ENCODE results near the gene PSAPL1.

The PSAPL1 gene

GRCh38 chr4:7392438-7393421 is 42.0 kb downstream of the PSAPL1 start:
- no peak for DNase-seq
- no peak overlapping the region for H3K27ac ChIP-seq (ENCODE audit: insufficient read depth, low read length, poor library complexity, severe bottlenecking)
- H3K9me3 ChIP-seq (ENCODE audit: control insufficient read depth, low read length): no peaks in the 10 kb centered on the region
- no peaks in the 10 kb centered on the region for H3K36me3 ChIP-seq (ENCODE audit: control insufficient read depth, insufficient read depth, low read length)
- H3K4me3 ChIP-seq (ENCODE audit: insufficient read depth, low read depth, low read length, poor library complexity, severe bottlenecking): no peak overlapping the region
- no peaks in the 10 kb centered on the region for H3K4me1 ChIP-seq (ENCODE audit: control insufficient read depth, insufficient read depth, low read length, poor library complexity, severe bottlenecking)
- H3K27me3 ChIP-seq (replicated peaks; ENCODE audit: control insufficient read depth, insufficient read depth, low read length, poor library complexity, severe bottlenecking): no peaks in the 10 kb centered on the region

GRCh38 chr4:7391637-7392437 is 42.9 kb downstream of the PSAPL1 start:
- DNase-seq: no peak
- Histone ChIP-seq H3K4me1 (ENCODE audit: control insufficient read depth, insufficient read depth, low read length, poor library complexity, severe bottlenecking) (no peaks in the 10 kb centered on the region), H3K9me3 (ENCODE audit: control insufficient read depth, low read length) (no peaks in the 10 kb centered on the region), H3K36me3 (ENCODE audit: control insufficient read depth, insufficient read depth, low read length) (no peaks in the 10 kb centered on the region), H3K27ac (ENCODE audit: insufficient read depth, low read length, poor library complexity, severe bottlenecking) (no peak overlapping the region), H3K4me3 (ENCODE audit: insufficient read depth, low read depth, low read length, poor library complexity, severe bottlenecking) (no peak overlapping the region), H3K27me3 (replicated peaks; ENCODE audit: control insufficient read depth, insufficient read depth, low read length, poor library complexity, severe bottlenecking) (no peaks in the 10 kb centered on the region)

GRCh38 chr4:7390906-7391636 is 43.7 kb downstream of the PSAPL1 start:
- no peak for DNase-seq
- no peak overlapping the region for H3K27ac ChIP-seq (ENCODE audit: insufficient read depth, low read length, poor library complexity, severe bottlenecking)
- H3K27me3 ChIP-seq (replicated peaks; ENCODE audit: control insufficient read depth, insufficient read depth, low read length, poor library complexity, severe bottlenecking): no peaks in the 10 kb centered on the region
- no peak overlapping the region for H3K4me3 ChIP-seq (ENCODE audit: insufficient read depth, low read depth, low read length, poor library complexity, severe bottlenecking)
- H3K36me3 ChIP-seq (ENCODE audit: control insufficient read depth, insufficient read depth, low read length): no peaks in the 10 kb centered on the region
- no peaks in the 10 kb centered on the region for H3K4me1 ChIP-seq (ENCODE audit: control insufficient read depth, insufficient read depth, low read length, poor library complexity, severe bottlenecking)
- H3K9me3 ChIP-seq (ENCODE audit: control insufficient read depth, low read length): no peaks in the 10 kb centered on the region

GRCh38 chr4:7390336-7390735 is 44.4 kb downstream of the PSAPL1 start:
- Histone ChIP-seq H3K27ac (ENCODE audit: insufficient read depth, low read length, poor library complexity, severe bottlenecking) (no peak overlapping the region), H3K27me3 (replicated peaks; ENCODE audit: control insufficient read depth, insufficient read depth, low read length, poor library complexity, severe bottlenecking) (no peaks in the 10 kb centered on the region), H3K4me3 (ENCODE audit: insufficient read depth, low read depth, low read length, poor library complexity, severe bottlenecking) (no peak overlapping the region), H3K36me3 (ENCODE audit: control insufficient read depth, insufficient read depth, low read length) (no peaks in the 10 kb centered on the region), H3K4me1 (ENCODE audit: control insufficient read depth, insufficient read depth, low read length, poor library complexity, severe bottlenecking) (no peaks in the 10 kb centered on the region), H3K9me3 (ENCODE audit: control insufficient read depth, low read length) (no peaks in the 10 kb centered on the region)
- DNase-seq: no peak

- DNase-seq: no peak
- no peak overlapping the region for H3K4me3 ChIP-seq (ENCODE audit: insufficient read depth, low read depth, low read length, poor library complexity, severe bottlenecking)
- H3K27me3 ChIP-seq (replicated peaks; ENCODE audit: control insufficient read depth, insufficient read depth, low read length, poor library complexity, severe bottlenecking): no peaks in the 10 kb centered on the region
- H3K36me3 ChIP-seq (ENCODE audit: control insufficient read depth, insufficient read depth, low read length): no peaks in the 10 kb centered on the region
- H3K4me1 ChIP-seq (ENCODE audit: control insufficient read depth, insufficient read depth, low read length, poor library complexity, severe bottlenecking): no peaks in the 10 kb centered on the region
- no peak overlapping the region for H3K27ac ChIP-seq (ENCODE audit: insufficient read depth, low read length, poor library complexity, severe bottlenecking)
- no peaks in the 10 kb centered on the region for H3K9me3 ChIP-seq (ENCODE audit: control insufficient read depth, low read length)
These were observed 45.0 kb downstream of the PSAPL1 start for GRCh38 chr4:7389719-7390118.

GRCh38 chr4:7389101-7389701 is 45.5 kb downstream of the PSAPL1 start:
- Histone ChIP-seq H3K27me3 (replicated peaks; ENCODE audit: control insufficient read depth, insufficient read depth, low read length, poor library complexity, severe bottlenecking) (no peaks in the 10 kb centered on the region), H3K9me3 (ENCODE audit: control insufficient read depth, low read length) (no peaks in the 10 kb centered on the region)

GRCh38 chr4:7388627-7389026 is 46.1 kb downstream of the PSAPL1 start:
- Histone ChIP-seq H3K36me3 (ENCODE audit: control insufficient read depth, insufficient read depth, low read length) (no peaks in the 10 kb centered on the region), H3K4me1 (ENCODE audit: control insufficient read depth, insufficient read depth, low read length, poor library complexity, severe bottlenecking) (no peaks in the 10 kb centered on the region), H3K27ac (ENCODE audit: insufficient read depth, low read length, poor library complexity, severe bottlenecking) (no peak overlapping the region), H3K27me3 (replicated peaks; ENCODE audit: control insufficient read depth, insufficient read depth, low read length, poor library complexity, severe bottlenecking) (no peaks in the 10 kb centered on the region), H3K4me3 (ENCODE audit: insufficient read depth, low read depth, low read length, poor library complexity, severe bottlenecking) (no peak overlapping the region), H3K9me3 (ENCODE audit: control insufficient read depth, low read length) (no peaks in the 10 kb centered on the region)
- no peak for DNase-seq

More at GRCh38 chr4:7389101-7389701, 45.5 kb downstream of the PSAPL1 start:
- Histone ChIP-seq H3K27ac (ENCODE audit: insufficient read depth, low read length, poor library complexity, severe bottlenecking) (no peak overlapping the region), H3K36me3 (ENCODE audit: control insufficient read depth, insufficient read depth, low read length) (no peaks in the 10 kb centered on the region), H3K4me3 (ENCODE audit: insufficient read depth, low read depth, low read length, poor library complexity, severe bottlenecking) (no peak overlapping the region), H3K4me1 (ENCODE audit: control insufficient read depth, insufficient read depth, low read length, poor library complexity, severe bottlenecking) (no peaks in the 10 kb centered on the region)
- no peak for DNase-seq

GRCh38 chr4:7387925-7388324 is 46.8 kb downstream of the PSAPL1 start:
- Histone ChIP-seq H3K9me3 (ENCODE audit: control insufficient read depth, low read length) (no peaks in the 10 kb centered on the region), H3K27ac (ENCODE audit: insufficient read depth, low read length, poor library complexity, severe bottlenecking) (no peak overlapping the region), H3K4me3 (ENCODE audit: insufficient read depth, low read depth, low read length, poor library complexity, severe bottlenecking) (no peak overlapping the region), H3K27me3 (replicated peaks; ENCODE audit: control insufficient read depth, insufficient read depth, low read length, poor library complexity, severe bottlenecking) (no peaks in the 10 kb centered on the region), H3K36me3 (ENCODE audit: control insufficient read depth, insufficient read depth, low read length) (no peaks in the 10 kb centered on the region), H3K4me1 (ENCODE audit: control insufficient read depth, insufficient read depth, low read length, poor library complexity, severe bottlenecking) (no peaks in the 10 kb centered on the region)
- no peak for DNase-seq

GRCh38 chr4:7384929-7385890 is 49.5 kb downstream of the PSAPL1 start:
- Histone ChIP-seq H3K27ac (ENCODE audit: insufficient read depth, low read length, poor library complexity, severe bottlenecking) (no peak overlapping the region), H3K36me3 (ENCODE audit: control insufficient read depth, insufficient read depth, low read length) (no peaks in the 10 kb centered on the region), H3K27me3 (replicated peaks; ENCODE audit: control insufficient read depth, insufficient read depth, low read length, poor library complexity, severe bottlenecking) (no peaks in the 10 kb centered on the region), H3K4me3 (ENCODE audit: insufficient read depth, low read depth, low read length, poor library complexity, severe bottlenecking) (no peak overlapping the region), H3K4me1 (ENCODE audit: control insufficient read depth, insufficient read depth, low read length, poor library complexity, severe bottlenecking) (no peaks in the 10 kb centered on the region), H3K9me3 (ENCODE audit: control insufficient read depth, low read length) (no peaks in the 10 kb centered on the region)
- no peak for DNase-seq
